Brain microvascular endothelial cell (primary cell): ENCODE results near the gene FANCG.

Experiments used
- DNase-seq: peaks from one replicate; pipeline ENCODE4 v3.0.0-alpha.2; 2020
- H3K27ac ChIP-seq: fragments of 250-450 bp; sonication (Bioruptor Pico); 2 replicates; pipeline ENCODE4 v1.5.1; 2020; ENCODE audit warnings: mild to moderate bottlenecking, moderate library complexity
- H3K27me3 ChIP-seq: fragments of 250-450 bp; sonication (Bioruptor Pico); replicated peaks from 2 replicates; pipeline ENCODE4 v1.5.1; 2020; ENCODE audit warnings: mild to moderate bottlenecking
- H3K36me3 ChIP-seq: fragments of 250-450 bp; sonication (Bioruptor Pico); replicated peaks from 2 replicates; pipeline ENCODE4 v1.5.1; 2020; ENCODE audit warnings: mild to moderate bottlenecking
- H3K4me3 ChIP-seq: 2 replicates; pipeline ENCODE4 v1.5.1; 2011; ENCODE audit warnings: low read depth, mild to moderate bottlenecking, control low read depth, low read length, moderate library complexity
- CTCF ChIP-seq: IDR thresholded peaks from 2 replicates; pipeline ENCODE4 v1.5.1; 2011; ENCODE audit warnings: low read depth, mild to moderate bottlenecking, moderate library complexity, low read length, control low read depth, inconsistent platforms; ENCODE audit errors: missing control alignments
- in situ Hi-C: cut with HindIII; loops from 2 replicates; pipeline ENCODE4 v1.10.0; 2017; ENCODE audit warnings: low sequenced_read_pairs, low pct_ligation_motif_present

The FANCG gene

GRCh38 chr9:35114113-35114839 is 34.5 kb upstream of the FANCG start:
- peak overlapping the region; percentile 94 for H3K4me3 ChIP-seq
- in situ Hi-C loops: no loop called here
- peak; percentile 98 for DNase-seq
- peak overlapping the region; percentile 89 for H3K27ac ChIP-seq
- H3K36me3 ChIP-seq: no peaks in the 10 kb centered on the region
- TF ChIP-seq CTCF: no peak
- H3K27me3 ChIP-seq: no peaks in the 10 kb centered on the region

DNA sequence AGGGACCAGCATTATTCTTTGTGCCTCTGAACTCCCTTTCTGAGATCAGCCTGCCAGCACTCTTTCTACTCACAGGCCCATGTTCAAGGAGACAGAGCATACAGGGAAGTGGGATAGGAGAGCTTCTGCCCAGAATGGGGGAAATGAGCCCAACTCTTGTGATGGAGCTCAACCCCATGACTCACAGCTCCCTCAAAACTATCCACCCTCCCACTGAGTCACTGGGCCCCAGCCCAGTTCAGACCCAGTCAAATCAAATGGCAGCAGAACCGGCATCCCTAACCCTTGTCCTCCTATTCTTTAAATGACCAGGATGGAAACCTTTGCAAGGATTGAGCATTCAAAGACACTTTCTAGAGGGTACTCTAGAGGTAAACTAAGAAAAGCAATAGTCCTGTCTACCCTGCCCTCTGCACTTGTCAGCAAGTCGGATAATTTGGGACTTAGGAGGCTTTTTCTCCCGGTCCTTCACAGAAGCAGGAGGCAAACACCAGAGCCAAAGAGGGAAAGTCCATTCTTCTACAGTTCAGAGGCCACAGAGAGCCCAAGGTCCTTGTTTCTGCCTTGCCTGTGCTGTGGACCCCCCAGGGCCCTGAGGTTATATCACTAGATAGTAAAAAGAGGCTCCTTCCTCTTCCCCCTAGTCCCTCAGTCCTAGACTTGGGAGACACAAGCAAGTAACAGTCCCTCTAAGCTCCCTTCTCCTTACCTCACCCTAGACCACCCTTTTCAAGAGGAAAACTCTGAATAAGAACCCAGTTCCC is 32.7 kb upstream of the FANCG start:
- peak; percentile 32 for DNase-seq
- peaks cover 11% of the 10 kb centered on the region for H3K36me3 ChIP-seq
- TF ChIP-seq CTCF: no peak
- peak overlapping the region; percentile 18 for H3K4me3 ChIP-seq
- H3K27ac ChIP-seq: peak overlapping the region; percentile 87
- in situ Hi-C loops: no loop called here
- H3K27me3 ChIP-seq: no peaks in the 10 kb centered on the region

DNA sequence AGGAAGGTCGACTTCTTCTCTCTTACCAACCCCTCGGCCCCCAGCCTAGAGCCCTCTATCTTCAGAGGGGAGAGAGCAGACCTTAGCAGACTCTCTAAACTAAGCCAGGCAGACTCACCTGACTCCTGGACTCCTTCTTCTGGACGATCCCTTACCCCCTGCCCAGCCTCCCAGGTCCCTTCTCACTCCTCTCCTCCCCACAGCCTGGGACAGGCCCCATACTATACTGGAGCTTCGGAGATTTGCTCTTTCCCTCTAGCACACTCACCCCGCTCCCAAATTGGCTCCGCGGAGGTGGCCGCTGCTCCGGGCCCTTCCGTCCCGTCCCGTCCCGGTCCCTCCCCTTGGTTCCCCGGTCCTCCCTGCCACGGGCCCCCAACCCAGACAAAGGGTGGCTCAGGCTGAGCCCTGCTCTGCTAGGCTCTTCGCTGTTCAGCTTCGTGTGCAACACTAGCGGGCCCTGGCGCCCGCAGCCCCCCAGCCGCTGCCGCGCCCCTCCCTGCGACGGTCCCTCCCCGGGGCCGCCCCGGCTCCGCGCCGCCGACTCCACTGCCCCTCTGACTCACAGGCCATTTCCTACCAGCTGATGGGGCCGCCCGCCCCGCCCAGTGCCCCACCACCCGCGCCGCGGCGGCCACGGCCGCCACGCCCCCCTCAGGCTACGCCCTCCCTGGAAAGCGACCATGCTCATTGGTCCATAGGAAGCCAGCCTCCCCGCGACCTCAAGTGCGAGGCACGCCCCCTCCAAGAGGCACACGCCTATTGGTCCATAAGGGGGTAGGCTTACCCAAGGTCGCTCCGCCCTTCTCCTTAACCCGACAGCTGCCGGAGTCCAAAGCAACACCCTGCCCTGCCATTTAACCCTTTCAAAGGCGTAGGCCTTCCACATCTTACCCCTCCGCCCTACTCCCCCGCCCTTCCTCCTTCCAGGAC is 31.5 kb upstream of the FANCG start:
- in situ Hi-C loops: no loop called here
- Histone ChIP-seq H3K4me3 (peak overlapping the region; percentile 78), H3K36me3 (peaks cover 18% of the 10 kb centered on the region), H3K27ac (peak overlapping the region; percentile 96), H3K27me3 (no peaks in the 10 kb centered on the region)
- peak; percentile 99 for DNase-seq
- no peak for TF ChIP-seq CTCF

GRCh38 chr9:35110327-35110761 is 30.6 kb upstream of the FANCG start:
- TF ChIP-seq CTCF: no peak
- Histone ChIP-seq H3K36me3 (peaks cover 27% of the 10 kb centered on the region), H3K27me3 (no peaks in the 10 kb centered on the region), H3K4me3 (peak overlapping the region; percentile 78), H3K27ac (peak overlapping the region; percentile 96)
- in situ Hi-C loops: no loop called here
- DNase-seq: peak; percentile 49

DNA sequence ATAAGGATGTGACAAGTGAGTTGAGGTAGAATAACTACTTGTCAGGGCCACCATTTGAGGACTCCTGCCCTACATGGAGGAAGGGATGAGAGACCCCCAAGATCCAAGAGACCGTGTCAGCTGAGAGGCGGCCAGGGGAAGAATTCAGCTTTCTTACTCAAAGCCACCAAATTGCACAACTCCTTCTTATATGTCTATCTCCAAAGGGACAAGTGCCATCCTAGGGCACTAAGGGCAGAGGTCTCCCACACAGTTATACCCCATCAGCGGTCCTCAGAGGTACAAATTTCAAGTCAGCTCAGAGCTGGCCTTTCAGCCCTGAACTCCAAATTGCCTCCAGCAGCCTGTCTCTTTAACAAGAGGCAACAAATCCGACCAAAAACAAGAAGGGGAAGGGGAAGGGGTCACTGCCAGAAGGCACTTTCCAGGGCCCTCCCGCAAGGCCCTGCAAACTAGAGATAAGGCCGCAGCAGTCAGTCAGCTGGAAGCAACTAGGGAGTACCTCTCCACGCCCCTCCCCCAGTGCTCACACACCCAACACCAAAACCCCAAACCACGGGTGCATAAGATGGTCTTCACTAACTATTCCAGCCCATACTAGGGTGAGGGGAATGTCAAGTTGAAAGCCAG is 29.3 kb upstream of the FANCG start:
- Histone ChIP-seq H3K27me3 (no peaks in the 10 kb centered on the region), H3K27ac (no peak overlapping the region), H3K4me3 (no peak overlapping the region), H3K36me3 (peaks cover 40% of the 10 kb centered on the region)
- in situ Hi-C loops: no loop called here
- TF ChIP-seq CTCF: no peak
- no peak for DNase-seq
